Thyroid gland (tissue), 4 donors: ENCODE results near the gene WNT3.

Experiments used
- CTCF ChIP-seq, 6 experiments: fragments of 200-600 bp in 3 of 6; fragments of 450-650 bp in 3 of 6; sonication (generic) in 3 of 6; IDR thresholded peaks; one replicate each; pipeline ENCODE4 v1.5.1; 2016 to 2019; ENCODE audit warnings: antibody characterized with exemption in 6 of 6, mild to moderate bottlenecking in 2 of 6, inconsistent platforms in 1 of 6, moderate library complexity in 1 of 6
- POLR2A ChIP-seq, 2 donors: fragments of 450-650 bp; IDR thresholded peaks; one replicate each; pipeline ENCODE4 v1.6.1; 2017; ENCODE audit warnings: antibody characterized with exemption in 2 of 2, mild to moderate bottlenecking in 2 of 2, moderate library complexity in 1 of 2

- TF ChIP-seq CTCF (IDR thresholded peaks at IDR 0.05) (no peak), POLR2A (IDR thresholded peaks at IDR 0.05) (no peak)
These were observed 82.4 kb downstream of the WNT3 start for GRCh38 chr17:46736100-46736499.
